Central memory CD8-positive, alpha-beta T cell (primary cell): ENCODE data around the gene MUS81.

ENCODE experiments used
- ATAC-seq: fragments of 150-1000 bp; cut with Tn5 transposase; replicated peaks from 2 replicates; pipeline ENCODE4 v1.10.0; 2022; ENCODE audit warnings: mild to moderate bottlenecking, moderate FRiP score, moderate number of reproducible peaks; ENCODE audit not compliant: poor library complexity, severe bottlenecking; ENCODE audit errors: extremely low read depth
- DNase-seq, 2 donors: peaks; one replicate each; pipeline ENCODE4 v3.0.0; 2021; ENCODE audit warnings: low spot score in 2 of 2
- H3K27ac Mint-ChIP-seq: one replicate; pipeline ENCODE4 v1.8.0; 2022; ENCODE audit warnings: low read depth, mild to moderate bottlenecking, moderate library complexity, mixed read lengths
- H3K27me3 Mint-ChIP-seq: one replicate; pipeline ENCODE4 v1.8.0; 2022; ENCODE audit warnings: mixed read lengths
- H3K36me3 Mint-ChIP-seq: one replicate; pipeline ENCODE4 v1.8.0; 2022; ENCODE audit warnings: mild to moderate bottlenecking, moderate library complexity, mixed read lengths; ENCODE audit not compliant: insufficient read depth
- H3K4me1 Mint-ChIP-seq: one replicate; pipeline ENCODE4 v1.8.0; 2022; ENCODE audit warnings: mixed read lengths
- H3K4me3 Mint-ChIP-seq: one replicate; pipeline ENCODE4 v1.8.0; 2022; ENCODE audit warnings: mild to moderate bottlenecking, moderate library complexity, mixed read lengths
- H3K9me3 Mint-ChIP-seq: one replicate; pipeline ENCODE4 v1.8.0; 2022; ENCODE audit warnings: mixed read lengths

MUS81 gene

DNA sequence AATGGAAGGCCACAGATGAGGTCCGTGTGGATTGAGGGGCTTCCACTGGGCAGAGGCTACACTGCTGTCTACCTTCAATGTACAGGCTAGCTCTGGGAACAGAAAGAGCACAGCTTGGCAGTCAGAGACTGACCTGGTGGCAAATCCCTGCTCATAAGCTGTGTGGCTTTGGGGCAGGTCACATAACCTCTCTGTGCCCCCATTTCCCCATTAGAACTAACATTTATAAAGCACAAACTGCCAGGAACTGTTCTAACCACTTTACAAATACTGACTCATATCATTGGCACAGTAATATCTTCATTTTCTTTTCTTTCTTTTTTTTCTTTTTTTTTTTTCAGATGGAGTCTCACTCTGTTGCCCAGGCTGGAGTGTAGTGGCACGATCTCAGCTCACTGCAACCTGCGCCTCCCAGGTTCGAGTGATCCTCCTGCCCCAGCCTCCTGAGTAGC lies 36.8 kb downstream of the MUS81 start:
- Mint-ChIP-seq H3K4me3 (no peak overlapping the region), H3K4me1 (peaks cover 31% of the 10 kb centered on the region), H3K27me3 (no peaks in the 10 kb centered on the region), H3K27ac (no peak overlapping the region), H3K36me3 (peaks cover 6% of the 10 kb centered on the region), H3K9me3 (no peaks in the 10 kb centered on the region)
- no peak for DNase-seq
- no peak for ATAC-seq

- no peaks in the 10 kb centered on the region for H3K27me3 Mint-ChIP-seq
- H3K36me3 Mint-ChIP-seq: peaks cover 9% of the 10 kb centered on the region
- H3K27ac Mint-ChIP-seq: peak overlapping the region; percentile 74
- H3K4me1 Mint-ChIP-seq: peaks cover 24% of the 10 kb centered on the region
- no peaks in the 10 kb centered on the region for H3K9me3 Mint-ChIP-seq
- no peak for DNase-seq
- no peak for ATAC-seq
- H3K4me3 Mint-ChIP-seq: peak overlapping the region; percentile 63
These were observed 38.6 kb downstream of the MUS81 start for GRCh38 chr11:65898656-65899355.

GRCh38 chr11:65899356-65900124 lies 39.3 kb downstream of the MUS81 start:
- DNase-seq: no peak
- ATAC-seq: no peak

GRCh38 chr11:65900125-65900898 lies 40.1 kb downstream of the MUS81 start, which contains the start of gene FOSL1:
Gene FOSL1, minus strand, starts transcription at chr11:65900388. Its CDS starts 49 bp downstream, at chr11:65900339.
- peak within 1 kb of the TSS; percentile 61 for H3K4me3 Mint-ChIP-seq
- DNase-seq (peak; percentile 83 to 85), ATAC-seq (peak; percentile 93)
- H3K36me3 Mint-ChIP-seq: peaks cover 9% of the 10 kb centered on the region
- H3K4me1 Mint-ChIP-seq: peaks cover 16% of the 10 kb centered on the region
- H3K27me3 Mint-ChIP-seq: no peaks in the 10 kb centered on the region
- no peak within 1 kb of the TSS for H3K27ac Mint-ChIP-seq
- H3K9me3 Mint-ChIP-seq: no peaks in the 10 kb centered on the region

More at GRCh38 chr11:65899356-65900124, 39.3 kb downstream of the MUS81 start:
- Mint-ChIP-seq H3K4me1 (peaks cover 18% of the 10 kb centered on the region), H3K4me3 (peak overlapping the region; percentile 61), H3K9me3 (no peaks in the 10 kb centered on the region), H3K27ac (no peak overlapping the region), H3K27me3 (no peaks in the 10 kb centered on the region), H3K36me3 (peaks cover 9% of the 10 kb centered on the region)

- H3K27me3 Mint-ChIP-seq: no peaks in the 10 kb centered on the region
- DNase-seq (no peak), ATAC-seq (no peak)
- peak overlapping the region; percentile 61 for H3K4me3 Mint-ChIP-seq
- peaks cover 11% of the 10 kb centered on the region for H3K4me1 Mint-ChIP-seq
- no peaks in the 10 kb centered on the region for H3K9me3 Mint-ChIP-seq
- H3K27ac Mint-ChIP-seq: no peak overlapping the region
- peaks cover 9% of the 10 kb centered on the region for H3K36me3 Mint-ChIP-seq
These were observed 40.6 kb downstream of the MUS81 start for GRCh38 chr11:65900899-65901180.

DNA sequence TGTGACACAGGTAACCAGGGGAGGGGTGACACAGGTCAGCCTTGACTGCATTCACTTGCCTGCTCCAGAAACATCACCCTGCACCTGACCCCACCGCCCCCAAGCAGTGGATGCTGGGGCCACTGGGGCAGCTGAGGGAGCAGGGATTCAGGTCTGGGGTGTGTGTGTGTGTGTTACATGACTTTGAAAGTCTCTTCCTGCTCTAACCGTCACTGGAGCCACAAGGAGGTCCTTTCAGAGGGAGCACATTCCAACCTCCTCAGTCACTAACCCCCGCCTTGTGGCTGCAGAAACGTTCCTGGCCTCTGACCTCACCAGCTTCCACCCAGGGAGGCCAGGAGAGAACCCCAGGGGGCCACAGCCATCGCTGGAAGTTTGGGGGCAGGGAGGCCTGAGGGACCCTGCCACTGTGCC lies 42.8 kb downstream of the MUS81 start:
- DNase-seq (no peak), ATAC-seq (no peak)
- Mint-ChIP-seq H3K9me3 (no peaks in the 10 kb centered on the region), H3K27me3 (no peaks in the 10 kb centered on the region), H3K27ac (no peak overlapping the region), H3K4me3 (no peak overlapping the region), H3K4me1 (peaks cover 10% of the 10 kb centered on the region), H3K36me3 (peaks cover 9% of the 10 kb centered on the region)

- ATAC-seq (no peak), DNase-seq (no peak)
- Mint-ChIP-seq H3K4me3 (no peak overlapping the region), H3K27me3 (no peaks in the 10 kb centered on the region), H3K27ac (no peak overlapping the region), H3K4me1 (peaks cover 8% of the 10 kb centered on the region), H3K9me3 (no peaks in the 10 kb centered on the region), H3K36me3 (peaks cover 9% of the 10 kb centered on the region)
These were observed 43.5 kb downstream of the MUS81 start for GRCh38 chr11:65903715-65904114.

- no peaks in the 10 kb centered on the region for H3K9me3 Mint-ChIP-seq
- no peak overlapping the region for H3K27ac Mint-ChIP-seq
- peaks cover 6% of the 10 kb centered on the region for H3K36me3 Mint-ChIP-seq
- H3K4me1 Mint-ChIP-seq: peaks cover 6% of the 10 kb centered on the region
- DNase-seq (no peak), ATAC-seq (no peak)
- H3K4me3 Mint-ChIP-seq: no peak overlapping the region
- H3K27me3 Mint-ChIP-seq: peaks cover 4% of the 10 kb centered on the region
These were observed 46.4 kb downstream of the MUS81 start for GRCh38 chr11:65906602-65907001.

DNA sequence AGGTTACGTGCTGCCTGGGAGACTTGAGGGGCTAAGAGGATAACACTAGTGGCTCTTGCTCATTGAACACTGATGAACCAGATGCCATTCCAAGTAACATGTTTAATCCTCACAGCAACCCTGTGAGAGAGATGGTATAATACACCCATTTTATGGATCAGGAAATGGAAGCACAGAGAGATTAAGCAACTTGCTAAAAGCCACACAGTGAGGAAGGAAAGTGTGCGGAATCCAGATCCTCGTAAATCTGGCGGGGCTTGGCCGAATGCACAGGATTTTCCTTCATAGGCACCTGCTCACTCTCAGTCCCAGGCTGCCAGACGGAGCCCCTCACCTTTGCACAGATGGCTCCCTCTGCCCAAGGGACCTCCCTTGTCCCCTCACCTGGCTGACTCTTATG lies 47.6 kb downstream of the MUS81 start:
- DNase-seq (no peak), ATAC-seq (no peak)
- H3K36me3 Mint-ChIP-seq: no peaks in the 10 kb centered on the region
- no peak overlapping the region for H3K27ac Mint-ChIP-seq
- H3K4me1 Mint-ChIP-seq: no peaks in the 10 kb centered on the region
- no peaks in the 10 kb centered on the region for H3K9me3 Mint-ChIP-seq
- no peak overlapping the region for H3K4me3 Mint-ChIP-seq
- peaks cover 8% of the 10 kb centered on the region for H3K27me3 Mint-ChIP-seq

DNA sequence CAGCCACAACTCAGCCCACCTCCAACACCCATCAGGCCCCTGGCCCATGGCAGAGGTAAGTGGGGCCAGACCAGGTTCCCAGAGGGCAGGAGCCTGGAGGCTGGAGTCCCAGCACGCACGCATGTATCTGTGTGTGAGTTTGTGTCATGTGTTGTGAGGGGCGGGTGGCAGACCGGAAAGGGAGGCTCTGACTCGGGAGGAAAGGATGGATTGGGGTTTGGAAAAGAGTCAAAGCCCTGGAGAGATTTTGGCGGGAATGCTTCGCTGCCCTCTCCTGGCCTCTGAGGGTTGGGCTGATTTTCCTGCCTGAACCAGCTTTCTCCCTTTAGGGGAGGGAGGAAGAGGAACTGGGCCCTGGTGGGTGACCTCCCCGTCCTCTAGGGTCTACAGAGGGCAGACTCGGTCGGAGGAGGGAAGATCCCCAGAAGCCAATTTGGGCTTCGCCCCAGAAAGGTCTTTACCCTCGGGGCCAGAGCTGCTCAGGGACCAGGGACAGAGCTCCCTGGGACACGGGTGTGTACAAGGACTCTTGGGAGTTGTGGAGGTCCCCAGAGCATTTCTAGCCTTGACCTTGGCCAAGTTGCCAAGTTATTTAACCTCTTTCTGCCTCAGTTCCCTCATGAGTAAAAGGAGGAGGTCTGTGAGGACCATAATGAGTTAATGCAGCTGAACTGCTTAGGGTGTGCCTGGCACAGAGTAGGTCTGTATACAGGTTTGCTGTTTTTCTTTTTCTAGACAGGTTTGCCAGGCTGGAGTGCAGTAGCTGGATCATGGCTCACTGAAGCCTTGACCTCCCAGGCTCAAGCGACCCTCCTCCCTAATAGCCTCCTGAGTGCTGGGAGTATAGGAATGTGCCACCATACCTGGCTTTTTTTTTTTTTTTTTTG lies 51.7 kb downstream of the MUS81 start:
- Mint-ChIP-seq H3K4me3 (no peak overlapping the region), H3K27me3 (peaks cover 8% of the 10 kb centered on the region), H3K27ac (peak overlapping the region; percentile 35), H3K36me3 (peaks cover 3% of the 10 kb centered on the region), H3K9me3 (no peaks in the 10 kb centered on the region), H3K4me1 (peaks cover 21% of the 10 kb centered on the region)
- DNase-seq (no peak), ATAC-seq (no peak)

DNA sequence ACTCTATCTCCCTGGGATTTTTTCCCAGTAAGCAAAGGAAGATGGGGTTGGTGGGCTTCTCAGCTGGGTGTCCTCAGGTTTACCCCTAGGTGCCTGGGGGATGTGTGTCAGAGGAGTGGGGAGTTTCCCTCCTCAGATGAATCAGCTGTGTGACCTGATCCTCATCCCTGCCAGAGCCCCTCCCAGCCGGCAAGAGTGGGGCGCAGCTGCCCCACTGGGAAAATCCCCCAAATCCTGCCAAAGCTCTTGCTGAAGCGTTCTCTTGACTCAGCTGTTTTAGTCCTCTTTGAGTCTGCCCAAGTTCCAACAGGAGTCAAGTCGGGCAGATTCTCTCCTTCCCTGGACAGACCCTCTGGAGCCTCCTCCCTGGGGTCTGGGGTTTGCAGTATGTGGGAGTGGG lies 52.6 kb downstream of the MUS81 start:
- no peaks in the 10 kb centered on the region for H3K9me3 Mint-ChIP-seq
- no peak for DNase-seq
- H3K27ac Mint-ChIP-seq: no peak overlapping the region
- peaks cover 25% of the 10 kb centered on the region for H3K4me1 Mint-ChIP-seq
- peaks cover 8% of the 10 kb centered on the region for H3K27me3 Mint-ChIP-seq
- ATAC-seq: no peak
- no peak overlapping the region for H3K4me3 Mint-ChIP-seq
- peaks cover 3% of the 10 kb centered on the region for H3K36me3 Mint-ChIP-seq
